Measurements from ENCODE around the gene DDO. TPM values are rescaled to one million over a fixed set of nuclear protein-coding genes. Genes with fewer than 3 reads are reported as not detected.

The DDO gene
- total and polyA plus RNA-seq, 2 of the 8 experiments (the other 6 are each of a cell fraction or from before 2014, with no cell fraction given) = not detected

- TF ChIP-seq RFX5 (IDR thresholded peaks at IDR 0.05; ENCODE audit: borderline replicate concordance, low read depth, low read length) (no peak), CBX8 (IDR thresholded peaks at IDR 0.05; ENCODE audit: borderline replicate concordance, low read depth, low read length) (no peak), HDAC2 (IDR thresholded peaks at IDR 0.05; ENCODE audit: borderline replicate concordance in 1 of 2, low read depth in 2 of 2, low read length in 2 of 2) (no peak)
These were observed 50.8 kb downstream of the DDO start (continued) for GRCh38 chr6:110364364-110365105.
